Stomach (tissue), 4 donors: ENCODE data around the gene ZNRF3.

Source experiments
- CTCF ChIP-seq, 7 experiments: fragments of 450-650 bp in 4 of 7; fragments of 200-600 bp in 3 of 7; sonication (generic) in 3 of 7; IDR thresholded peaks; one replicate each; pipeline ENCODE4 v1.5.1; 2016 to 2019; ENCODE audit warnings: antibody characterized with exemption in 7 of 7, control low read depth in 2 of 7, mild to moderate bottlenecking in 1 of 7
- EP300 ChIP-seq: sonication (generic); formaldehyde crosslinking; IDR thresholded peaks from one replicate; pipeline ENCODE4 v1.6.1; 2017; ENCODE audit warnings: antibody characterized with exemption
- POLR2A ChIP-seq, 4 donors: fragments of 450-650 bp; IDR thresholded peaks; one replicate each; pipeline ENCODE4 v1.6.1; 2016; ENCODE audit warnings: antibody characterized with exemption in 4 of 4, control low read depth in 2 of 4, mild to moderate bottlenecking in 1 of 4, moderate library complexity in 1 of 4
- POLR2AphosphoS5 ChIP-seq, 3 donors: sonication (generic); formaldehyde crosslinking; IDR thresholded peaks; one replicate each; pipeline ENCODE4 v1.6.1; 2016; ENCODE audit warnings: antibody characterized with exemption in 3 of 3

- TF ChIP-seq POLR2AphosphoS5 (IDR thresholded peaks at IDR 0.05) (no peak), POLR2A (IDR thresholded peaks at IDR 0.05) (no peak), CTCF (IDR thresholded peaks at IDR 0.05) (no peak), EP300 (no peak)
Observed at GRCh38 chr22:28846994-28847393, 36.4 kb upstream of the ZNRF3 start.
